ENCODE measurements around the gene LCMT1.

- TF ChIP-seq CTCF (conservative IDR thresholded peaks at IDR 0.05 in 1 of 2, IDR thresholded peaks at IDR 0.05 in 1 of 2; ENCODE audit: low read depth in 1 of 2, low read length in 2 of 2) = no peak
- no peak for TF ChIP-seq EZH2 (IDR thresholded peaks at IDR 0.05; ENCODE audit: low read length, missing control alignments)
These were observed 53.7 kb downstream of the LCMT1 start for GRCh38 chr16:25165284-25165683.
